ENCODE results near the gene TIRAP. TPM values are rescaled to one million over a fixed set of nuclear protein-coding genes. Genes with fewer than 3 reads are reported as not detected.
A peak's percentile ranks its signal among the peaks of the same experiment; 100 is the strongest.

The TIRAP gene
- total RNA-seq, 1 experiment from 2014 or later, result 5.6 TPM

DNA sequence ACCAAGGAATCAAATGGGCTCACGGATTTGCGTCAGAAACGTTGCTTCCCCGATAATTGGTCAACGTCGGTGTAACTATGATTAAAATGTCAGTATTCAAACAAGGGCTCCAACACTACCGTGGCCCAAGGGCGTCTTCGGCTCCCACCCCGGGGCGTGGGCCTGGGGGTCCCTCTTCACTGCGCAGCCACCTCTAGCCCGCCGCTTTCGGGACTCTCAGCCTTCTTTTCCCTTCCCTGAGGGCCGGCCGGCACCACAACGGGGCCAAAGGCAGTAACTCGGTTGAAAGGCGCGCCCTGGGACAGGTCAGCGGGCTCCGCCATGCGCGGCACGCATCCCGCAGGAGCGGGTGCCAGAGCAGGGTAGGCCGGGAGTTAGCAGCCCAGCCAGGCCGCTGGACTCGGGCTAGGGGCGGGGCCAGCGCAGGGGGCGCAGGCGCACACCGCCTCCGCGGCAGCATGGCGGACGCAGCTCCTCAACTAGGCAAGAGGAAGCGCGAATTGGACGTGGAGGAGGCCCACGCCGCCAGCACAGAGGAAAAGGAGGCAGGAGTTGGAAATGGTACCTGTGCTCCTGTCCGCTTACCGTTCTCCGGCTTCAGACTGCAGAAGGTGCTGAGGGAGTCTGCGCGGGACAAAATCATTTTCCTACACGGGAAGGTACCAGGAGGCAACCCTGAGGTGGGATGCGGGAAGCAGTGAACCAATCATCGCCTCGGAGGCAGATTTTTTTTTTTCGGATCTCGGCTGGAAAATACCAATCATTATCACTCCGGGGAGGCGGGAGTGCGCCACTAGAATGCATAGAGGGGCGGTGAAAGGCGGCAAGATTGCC is 20.9 kb downstream of the TIRAP start, which contains the start of gene DCPS (continued):
- TF ChIP-seq PRDM15 (CRISPR knock-in tag; IDR thresholded peaks at IDR 0.05) (peak; percentile 28; the same call in 1 of the 2 replicates), CDX4 (CRISPR knock-in tag; IDR thresholded peaks at IDR 0.05; ENCODE audit: borderline replicate concordance) (no peak), TEAD1 (CRISPR knock-in tag; IDR thresholded peaks at IDR 0.05) (peak; percentile 91), ATF1 (CRISPR knock-in tag; IDR thresholded peaks at IDR 0.05) (peak; percentile 93; the same call in 1 of the 2 replicates), TCF7 (CRISPR knock-in tag; IDR thresholded peaks at IDR 0.05; ENCODE audit: low read depth) (no peak), JUN (CRISPR knock-in tag; IDR thresholded peaks at IDR 0.05) (no peak), ZNF232 (CRISPR knock-in tag; IDR thresholded peaks at IDR 0.05) (peak; percentile 50; the same call in 1 of the 2 replicates)
- TF ChIP-seq, protein P1, sequence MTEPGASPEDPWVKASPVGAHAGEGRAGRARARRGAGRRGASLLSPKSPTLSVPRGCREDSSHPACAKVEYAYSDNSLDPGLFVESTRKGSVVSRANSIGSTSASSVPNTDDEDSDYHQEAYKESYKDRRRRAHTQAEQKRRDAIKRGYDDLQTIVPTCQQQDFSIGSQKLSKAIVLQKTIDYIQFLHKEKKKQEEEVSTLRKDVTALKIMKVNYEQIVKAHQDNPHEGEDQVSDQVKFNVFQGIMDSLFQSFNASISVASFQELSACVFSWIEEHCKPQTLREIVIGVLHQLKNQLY (CRISPR knock-in tag; IDR thresholded peaks at IDR 0.05), result no peak
- TF ChIP-seq, protein P2, sequence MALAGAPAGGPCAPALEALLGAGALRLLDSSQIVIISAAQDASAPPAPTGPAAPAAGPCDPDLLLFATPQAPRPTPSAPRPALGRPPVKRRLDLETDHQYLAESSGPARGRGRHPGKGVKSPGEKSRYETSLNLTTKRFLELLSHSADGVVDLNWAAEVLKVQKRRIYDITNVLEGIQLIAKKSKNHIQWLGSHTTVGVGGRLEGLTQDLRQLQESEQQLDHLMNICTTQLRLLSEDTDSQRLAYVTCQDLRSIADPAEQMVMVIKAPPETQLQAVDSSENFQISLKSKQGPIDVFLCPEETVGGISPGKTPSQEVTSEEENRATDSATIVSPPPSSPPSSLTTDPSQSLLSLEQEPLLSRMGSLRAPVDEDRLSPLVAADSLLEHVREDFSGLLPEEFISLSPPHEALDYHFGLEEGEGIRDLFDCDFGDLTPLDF (CRISPR knock-in tag; IDR thresholded peaks at IDR 0.05), result peak; percentile 43; the same call in 1 of the 2 replicates

GRCh38 chr11:126304457-126305075 is 21.7 kb downstream of the TIRAP start:
- ChIA-PET CTCF (interaction anchor here (1.0 to 1.3 kb wide), 4 partner anchors 107 to 181 kb away, joined by 3 to 6 read pairs (median 4); no protein-coding TSS in a partner anchor), POLR2A (no interaction called here)
- no peak for TF ChIP-seq GTF2I (CRISPR knock-in tag; conservative IDR thresholded peaks at IDR 0.05)
- TF ChIP-seq GRHL2 (CRISPR knock-in tag; IDR thresholded peaks at IDR 0.05; ENCODE audit: insufficient replicate concordance, severe bottlenecking), result no peak
- no peak for TF ChIP-seq E2F4 (CRISPR knock-in tag; IDR thresholded peaks at IDR 0.05; ENCODE audit: borderline replicate concordance, low read depth)
- TF ChIP-seq FOXP1 (CRISPR knock-in tag; IDR thresholded peaks at IDR 0.05; ENCODE audit: borderline replicate concordance), result no peak
- TF ChIP-seq, protein P3, sequence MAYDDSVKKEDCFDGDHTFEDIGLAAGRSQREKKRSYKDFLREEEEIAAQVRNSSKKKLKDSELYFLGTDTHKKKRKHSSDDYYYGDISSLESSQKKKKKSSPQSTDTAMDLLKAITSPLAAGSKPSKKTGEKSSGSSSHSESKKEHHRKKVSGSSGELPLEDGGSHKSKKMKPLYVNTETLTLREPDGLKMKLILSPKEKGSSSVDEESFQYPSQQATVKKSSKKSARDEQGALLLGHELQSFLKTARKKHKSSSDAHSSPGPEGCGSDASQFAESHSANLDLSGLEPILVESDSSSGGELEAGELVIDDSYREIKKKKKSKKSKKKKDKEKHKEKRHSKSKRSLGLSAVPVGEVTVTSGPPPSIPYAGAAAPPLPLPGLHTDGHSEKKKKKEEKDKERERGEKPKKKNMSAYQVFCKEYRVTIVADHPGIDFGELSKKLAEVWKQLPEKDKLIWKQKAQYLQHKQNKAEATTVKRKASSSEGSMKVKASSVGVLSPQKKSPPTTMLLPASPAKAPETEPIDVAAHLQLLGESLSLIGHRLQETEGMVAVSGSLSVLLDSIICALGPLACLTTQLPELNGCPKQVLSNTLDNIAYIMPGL (CRISPR knock-in tag; IDR thresholded peaks at IDR 0.05), result no peak
- TF ChIP-seq, protein P4, sequence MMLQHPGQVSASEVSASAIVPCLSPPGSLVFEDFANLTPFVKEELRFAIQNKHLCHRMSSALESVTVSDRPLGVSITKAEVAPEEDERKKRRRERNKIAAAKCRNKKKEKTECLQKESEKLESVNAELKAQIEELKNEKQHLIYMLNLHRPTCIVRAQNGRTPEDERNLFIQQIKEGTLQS (CRISPR knock-in tag; conservative IDR thresholded peaks at IDR 0.05), result no peak
- no peak for TF ChIP-seq ERG (CRISPR knock-in tag; IDR thresholded peaks at IDR 0.05)
- TF ChIP-seq NFYB (CRISPR knock-in tag; conservative IDR thresholded peaks at IDR 0.05; ENCODE audit: low read depth), result no peak
- Mint-ChIP-seq H3K27ac (peak overlapping the region; percentile 95), H3K36me3 (peaks cover 17% of the 10 kb centered on the region), H3K27me3 (ENCODE audit: low read depth) (no peaks in the 10 kb centered on the region), H3K4me3 (peak overlapping the region; percentile 91), H3K4me1 (peaks cover 23% of the 10 kb centered on the region), H3K9me3 (no peaks in the 10 kb centered on the region)
- ATAC-seq (no peak), DNase-seq (ENCODE audit: low spot score) (no peak)

Data from WTC11 (cell line).